HEK293 (cell line): ENCODE results near the gene SLMAP.

Experiments
- CTCF ChIA-PET: fragments of 350-600 bp; formaldehyde crosslinking; extraction: SDS; loops from one replicate; lab custom pipeline; 2021; ENCODE audit warnings: antibody characterized with exemption; lab: Yijun Ruan, JAX
- POLR2A ChIA-PET: fragments of 300-600 bp; formaldehyde crosslinking; extraction: SDS; loops from one replicate; lab custom pipeline; 2020; ENCODE audit warnings: antibody characterized with exemption, inconsistent platforms; lab: Yijun Ruan, JAX
- H3K27ac ChIP-seq: fragments of 200-500 bp; sonication (Bioruptor generic); 2 replicates; pipeline ENCODE4 v1.5.1; 2014; ENCODE audit warnings: low read depth, low read length, control low read depth, inconsistent platforms; ENCODE audit errors: extremely low read depth
- H3K36me3 ChIP-seq, 2 experiments: fragments of 200-500 bp in 1 of 2; sonication (Bioruptor generic) in 1 of 2; 1 replicate in 1 of 2; 2 replicates in 1 of 2; pipeline ENCODE4 v1.5.1; 2014 to 2017; ENCODE audit warnings: inconsistent platforms in 2 of 2, low read length in 2 of 2; ENCODE audit not compliant: control insufficient read depth in 2 of 2, insufficient read depth in 1 of 2
- H3K4me1 ChIP-seq: fragments of 200-500 bp; sonication (Bioruptor generic); 2 replicates; pipeline ENCODE4 v1.5.1; 2014; ENCODE audit warnings: mild to moderate bottlenecking, low read length, inconsistent platforms; ENCODE audit not compliant: control insufficient read depth, insufficient read depth
- H3K4me3 ChIP-seq: 2 replicates; pipeline ENCODE4 v1.5.1; 2011; ENCODE audit warnings: low read depth, mild to moderate bottlenecking, control low read depth, low read length, moderate library complexity
- H3K9me3 ChIP-seq: fragments of 200-500 bp; sonication (Bioruptor generic); 2 replicates; pipeline ENCODE4 v1.5.1; 2014; ENCODE audit warnings: low read depth, low read length, inconsistent platforms; ENCODE audit not compliant: control insufficient read depth, insufficient read depth
- GLIS2 ChIP-seq: fragments of 450-650 bp; formaldehyde crosslinking; IDR thresholded peaks from 2 replicates; pipeline ENCODE4 v1.5.1; 2016; ENCODE audit warnings: missing biosample characterization, missing genetic modification characterization
- KLF1 ChIP-seq: fragments of 450-650 bp; formaldehyde crosslinking; IDR thresholded peaks from 2 replicates; pipeline ENCODE4 v1.5.1; 2016; ENCODE audit warnings: missing biosample characterization, missing genetic modification characterization
- SETDB1 ChIP-seq: IDR thresholded peaks from one replicate; pipeline ENCODE4 v1.6.1; 2017; ENCODE audit warnings: mild to moderate bottlenecking, low read length, moderate library complexity, mixed read lengths; ENCODE audit not compliant: insufficient read length
- SP3 ChIP-seq: fragments of 450-650 bp; formaldehyde crosslinking; IDR thresholded peaks from 2 replicates; pipeline ENCODE4 v1.5.1; 2016; ENCODE audit warnings: missing biosample characterization, missing genetic modification characterization
- YY1 ChIP-seq: fragments of 450-650 bp; formaldehyde crosslinking; IDR thresholded peaks from 2 replicates; pipeline ENCODE4 v1.5.1; 2018; ENCODE audit warnings: missing biosample characterization, missing genetic modification characterization
- ZNF132 ChIP-seq: fragments of 450-650 bp; formaldehyde crosslinking; IDR thresholded peaks from 2 replicates; pipeline ENCODE4 v1.5.1; 2017; ENCODE audit warnings: missing biosample characterization, missing genetic modification characterization, borderline replicate concordance
- ZNF140 ChIP-seq: fragments of 450-650 bp; formaldehyde crosslinking; IDR thresholded peaks from 2 replicates; pipeline ENCODE4 v1.5.1; 2016; ENCODE audit warnings: missing biosample characterization, missing genetic modification characterization
- ZNF184 ChIP-seq: fragments of 450-650 bp; IDR thresholded peaks from 2 replicates; pipeline ENCODE4 v1.5.1; 2018; ENCODE audit warnings: missing biosample characterization, mild to moderate bottlenecking, missing genetic modification characterization
- ZNF214 ChIP-seq: fragments of 450-650 bp; formaldehyde crosslinking; IDR thresholded peaks from 2 replicates; pipeline ENCODE4 v1.5.1; 2017; ENCODE audit warnings: missing biosample characterization, mild to moderate bottlenecking, missing genetic modification characterization, borderline replicate concordance
- ZNF26 ChIP-seq: fragments of 450-650 bp; formaldehyde crosslinking; IDR thresholded peaks from 2 replicates; pipeline ENCODE4 v1.5.1; 2016; ENCODE audit warnings: missing biosample characterization, missing genetic modification characterization
- ZNF335 ChIP-seq: fragments of 450-650 bp; formaldehyde crosslinking; conservative IDR thresholded peaks from 2 replicates; pipeline ENCODE4 v1.5.1; 2016; ENCODE audit warnings: missing biosample characterization, missing genetic modification characterization
- ZNF350 ChIP-seq: fragments of 450-650 bp; formaldehyde crosslinking; IDR thresholded peaks from 2 replicates; pipeline ENCODE4 v1.5.0; 2017; ENCODE audit warnings: missing biosample characterization, mild to moderate bottlenecking, missing genetic modification characterization
- ZNF449 ChIP-seq: fragments of 450-650 bp; formaldehyde crosslinking; IDR thresholded peaks from 2 replicates; pipeline ENCODE4 v1.5.1; 2017; ENCODE audit warnings: missing biosample characterization, mild to moderate bottlenecking, missing genetic modification characterization, moderate library complexity
- ZNF571 ChIP-seq: fragments of 450-650 bp; formaldehyde crosslinking; IDR thresholded peaks from 2 replicates; pipeline ENCODE4 v1.5.0; 2017; ENCODE audit warnings: missing biosample characterization, missing genetic modification characterization
- ZNF600 ChIP-seq: fragments of 450-650 bp; formaldehyde crosslinking; IDR thresholded peaks from 2 replicates; pipeline ENCODE4 v1.5.1; 2016; ENCODE audit warnings: missing biosample characterization, missing genetic modification characterization
- TF ChIP-seq, protein P1 (sequence below): fragments of 450-650 bp; formaldehyde crosslinking; IDR thresholded peaks from 2 replicates; pipeline ENCODE4 v1.5.1; 2016; ENCODE audit warnings: missing biosample characterization, missing genetic modification characterization
- TF ChIP-seq, protein P2 (sequence below): fragments of 450-650 bp; formaldehyde crosslinking; IDR thresholded peaks from 2 replicates; pipeline ENCODE4 v1.5.1; 2016; ENCODE audit warnings: missing biosample characterization, missing genetic modification characterization
- TF ChIP-seq, protein P3 (sequence below): fragments of 450-650 bp; formaldehyde crosslinking; IDR thresholded peaks from 2 replicates; pipeline ENCODE4 v1.5.1; 2016; ENCODE audit warnings: missing biosample characterization, missing genetic modification characterization

SLMAP gene

GRCh38 chr3:57974796-57975388 is 218.8 kb downstream of the SLMAP start:
- POLR2A ChIA-PET = interaction anchor here (1.0 kb wide), 1 partner anchor 37 kb away, joined by 4 read pairs; no protein-coding TSS in a partner anchor
- Histone ChIP-seq H3K4me3 (no peak overlapping the region), H3K27ac (no peak overlapping the region), H3K36me3 (no peaks in the 10 kb centered on the region)
- TF ChIP-seq ZNF26 (tag by site-specific recombination) = no peak
- TF ChIP-seq ZNF335 (tag by site-specific recombination) = peak; percentile 36
- peak; percentile 71 for TF ChIP-seq KLF1 (tag by site-specific recombination)
- TF ChIP-seq, all 188 proteins: peak for 2
- H3K9me3 ChIP-seq = no peaks in the 10 kb centered on the region
- CTCF ChIA-PET = interaction anchor here (2.0 kb wide), 1 partner anchor 13 kb away, joined by 11 read pairs; no protein-coding TSS in a partner anchor
- H3K4me1 ChIP-seq = no peaks in the 10 kb centered on the region

- TF ChIP-seq ZNF184 (tag by site-specific recombination) (no peak), ZNF132 (no peak), ZNF449 (tag by site-specific recombination) (no peak), ZNF140 (tag by site-specific recombination) (no peak), ZNF214 (no peak), GLIS2 (tag by site-specific recombination) (no peak), KLF1 (tag by site-specific recombination) (peak; percentile 64), SP3 (tag by site-specific recombination) (no peak), SETDB1 (no peak), ZNF571 (tag by site-specific recombination) (no peak), ZNF350 (no peak), ZNF600 (tag by site-specific recombination) (0 out of 2 replicates have a peak, but pooled peaks have one; percentile 17), YY1 (tag by site-specific recombination) (no peak)
- TF ChIP-seq, protein P1, sequence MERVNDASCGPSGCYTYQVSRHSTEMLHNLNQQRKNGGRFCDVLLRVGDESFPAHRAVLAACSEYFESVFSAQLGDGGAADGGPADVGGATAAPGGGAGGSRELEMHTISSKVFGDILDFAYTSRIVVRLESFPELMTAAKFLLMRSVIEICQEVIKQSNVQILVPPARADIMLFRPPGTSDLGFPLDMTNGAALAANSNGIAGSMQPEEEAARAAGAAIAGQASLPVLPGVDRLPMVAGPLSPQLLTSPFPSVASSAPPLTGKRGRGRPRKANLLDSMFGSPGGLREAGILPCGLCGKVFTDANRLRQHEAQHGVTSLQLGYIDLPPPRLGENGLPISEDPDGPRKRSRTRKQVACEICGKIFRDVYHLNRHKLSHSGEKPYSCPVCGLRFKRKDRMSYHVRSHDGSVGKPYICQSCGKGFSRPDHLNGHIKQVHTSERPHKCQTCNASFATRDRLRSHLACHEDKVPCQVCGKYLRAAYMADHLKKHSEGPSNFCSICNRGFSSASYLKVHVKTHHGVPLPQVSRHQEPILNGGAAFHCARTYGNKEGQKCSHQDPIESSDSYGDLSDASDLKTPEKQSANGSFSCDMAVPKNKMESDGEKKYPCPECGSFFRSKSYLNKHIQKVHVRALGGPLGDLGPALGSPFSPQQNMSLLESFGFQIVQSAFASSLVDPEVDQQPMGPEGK (tag by site-specific recombination) = no peak
- TF ChIP-seq, protein P2, sequence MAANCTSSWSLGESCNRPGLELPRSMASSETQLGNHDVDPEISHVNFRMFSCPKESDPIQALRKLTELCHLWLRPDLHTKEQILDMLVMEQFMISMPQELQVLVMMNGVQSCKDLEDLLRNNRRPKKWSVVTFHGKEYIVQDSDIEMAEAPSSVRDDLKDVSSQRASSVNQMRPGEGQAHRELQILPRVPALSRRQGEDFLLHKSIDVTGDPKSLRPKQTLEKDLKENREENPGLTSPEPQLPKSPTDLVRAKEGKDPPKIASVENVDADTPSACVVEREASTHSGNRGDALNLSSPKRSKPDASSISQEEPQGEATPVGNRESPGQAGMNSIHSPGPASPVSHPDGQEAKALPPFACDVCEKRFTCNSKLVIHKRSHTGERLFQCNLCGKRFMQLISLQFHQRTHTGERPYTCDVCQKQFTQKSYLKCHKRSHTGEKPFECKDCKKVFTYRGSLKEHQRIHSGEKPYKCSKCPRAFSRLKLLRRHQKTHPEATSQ (tag by site-specific recombination) = no peak
- TF ChIP-seq, protein P3, sequence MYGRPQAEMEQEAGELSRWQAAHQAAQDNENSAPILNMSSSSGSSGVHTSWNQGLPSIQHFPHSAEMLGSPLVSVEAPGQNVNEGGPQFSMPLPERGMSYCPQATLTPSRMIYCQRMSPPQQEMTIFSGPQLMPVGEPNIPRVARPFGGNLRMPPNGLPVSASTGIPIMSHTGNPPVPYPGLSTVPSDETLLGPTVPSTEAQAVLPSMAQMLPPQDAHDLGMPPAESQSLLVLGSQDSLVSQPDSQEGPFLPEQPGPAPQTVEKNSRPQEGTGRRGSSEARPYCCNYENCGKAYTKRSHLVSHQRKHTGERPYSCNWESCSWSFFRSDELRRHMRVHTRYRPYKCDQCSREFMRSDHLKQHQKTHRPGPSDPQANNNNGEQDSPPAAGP (tag by site-specific recombination) = peak; percentile 77
- ChIA-PET POLR2A (no interaction called here), CTCF (interaction anchor here (0.9 kb wide), 1 partner anchor 65 kb away, joined by 3 read pairs; no protein-coding TSS in a partner anchor)
- Histone ChIP-seq H3K27ac (no peak overlapping the region), H3K9me3 (no peaks in the 10 kb centered on the region), H3K4me3 (no peak overlapping the region), H3K36me3 (no peaks in the 10 kb centered on the region), H3K4me1 (no peaks in the 10 kb centered on the region)
Observed at GRCh38 chr3:57977818-57978235, 221.7 kb downstream of the SLMAP start.
